DOHH2 (cell line): ENCODE results near the gene TMPRSS4.

Source experiments
- H3F3A ChIP-seq: fragments of 200-600 bp; sonication (generic), shearing (Covaris generic); 2 replicates; pipeline ENCODE4 v1.6.0; 2016; ENCODE audit warnings: antibody characterized with exemption, mild to moderate bottlenecking; ENCODE audit not compliant: control insufficient read depth, insufficient read depth
- H3K27ac ChIP-seq: fragments of 200-600 bp; sonication (generic); 2 replicates; pipeline ENCODE4 v1.5.1; 2014; ENCODE audit warnings: low read depth, mild to moderate bottlenecking, low read length, moderate library complexity
- H3K27me3 ChIP-seq: fragments of 200-600 bp; sonication (generic); 2 replicates; pipeline ENCODE4 v1.6.1; 2014; ENCODE audit warnings: mild to moderate bottlenecking, low read length, mixed read lengths; ENCODE audit not compliant: control insufficient read depth
- H3K36me3 ChIP-seq: fragments of 200-600 bp; sonication (generic); 2 replicates; pipeline ENCODE4 v1.6.1; 2014; ENCODE audit warnings: mild to moderate bottlenecking, low read length, moderate library complexity, mixed read lengths; ENCODE audit not compliant: control insufficient read depth
- H3K4me1 ChIP-seq: fragments of 200-600 bp; sonication (generic); 2 replicates; pipeline ENCODE4 v1.6.1; 2014; ENCODE audit warnings: mild to moderate bottlenecking, low read length, mixed read lengths; ENCODE audit not compliant: control insufficient read depth
- H3K4me2 ChIP-seq: fragments of 200-600 bp; sonication (generic); 2 replicates; pipeline ENCODE4 v1.6.0; 2014; ENCODE audit warnings: mild to moderate bottlenecking, low read length, moderate library complexity
- H3K4me3 ChIP-seq: fragments of 200-600 bp; sonication (generic); 2 replicates; pipeline ENCODE4 v1.5.1; 2014; ENCODE audit warnings: mild to moderate bottlenecking, low read length, mixed read lengths
- H3K79me2 ChIP-seq: fragments of 200-600 bp; sonication (generic); 2 replicates; pipeline ENCODE4 v1.6.1; 2014; ENCODE audit warnings: mild to moderate bottlenecking, low read length, mixed read lengths; ENCODE audit not compliant: control insufficient read depth
- H3K9me2 ChIP-seq: fragments of 200-600 bp; sonication (generic); replicated peaks from 2 replicates; pipeline ENCODE4 v1.6.1; 2014; ENCODE audit warnings: mild to moderate bottlenecking, low read length, mixed read lengths; ENCODE audit not compliant: control insufficient read depth
- H3K9me3 ChIP-seq: fragments of 200-600 bp; sonication (generic); 2 replicates; pipeline ENCODE4 v1.6.1; 2014; ENCODE audit warnings: antibody characterized with exemption, low read length, mixed read lengths; ENCODE audit not compliant: control insufficient read depth, insufficient read depth
- H4K20me1 ChIP-seq: fragments of 200-600 bp; sonication (generic); 2 replicates; pipeline ENCODE4 v1.6.0; 2014; ENCODE audit warnings: low read depth, mild to moderate bottlenecking, antibody characterized with exemption, low read length, moderate library complexity; ENCODE audit not compliant: control insufficient read depth, insufficient read depth
- EZH2phosphoT487 ChIP-seq: fragments of 200-600 bp; sonication (generic); IDR thresholded peaks from 2 replicates; pipeline ENCODE4 v1.6.1; 2017; ENCODE audit warnings: borderline replicate concordance, mild to moderate bottlenecking, antibody characterized with exemption, low read length, moderate library complexity, mixed read lengths
- TF ChIP-seq, protein P1 (sequence below): fragments of 200-600 bp; sonication (generic); IDR thresholded peaks from one replicate; pipeline ENCODE4 v1.5.1; 2014; ENCODE audit warnings: antibody characterized with exemption, mild to moderate bottlenecking, low read depth, low read length; ENCODE audit not compliant: poor library complexity, severe bottlenecking

Gene TMPRSS4

DNA sequence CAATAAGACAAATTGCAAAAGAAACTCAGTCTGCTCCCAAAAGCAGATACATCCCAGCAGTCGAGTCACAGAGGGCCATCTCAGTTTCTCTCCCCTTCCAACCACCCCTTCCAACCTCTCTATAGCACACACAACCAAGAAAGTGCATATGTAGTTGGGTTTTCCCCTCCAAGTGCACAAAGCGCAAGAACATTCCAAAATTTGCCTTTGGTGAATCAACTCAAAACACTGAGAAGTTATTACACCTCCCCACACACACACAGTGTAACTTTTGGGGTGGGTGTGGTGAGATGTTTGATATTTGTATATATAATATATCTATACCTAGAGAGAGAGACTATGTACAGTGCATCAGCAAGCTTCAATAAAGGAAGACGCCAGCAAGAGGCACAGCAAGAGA, 86.0 kb downstream of the TMPRSS4 start:
- peaks cover 61% of the 10 kb centered on the region for H3K27me3 ChIP-seq
- no peak overlapping the region for H3K27ac ChIP-seq
- no peaks in the 10 kb centered on the region for H3F3A ChIP-seq
- no peak overlapping the region for H3K4me3 ChIP-seq
- H3K9me3 ChIP-seq = no peaks in the 10 kb centered on the region
- H3K4me2 ChIP-seq = no peak overlapping the region
- TF ChIP-seq EZH2phosphoT487 = no peak
- TF ChIP-seq, protein P1, sequence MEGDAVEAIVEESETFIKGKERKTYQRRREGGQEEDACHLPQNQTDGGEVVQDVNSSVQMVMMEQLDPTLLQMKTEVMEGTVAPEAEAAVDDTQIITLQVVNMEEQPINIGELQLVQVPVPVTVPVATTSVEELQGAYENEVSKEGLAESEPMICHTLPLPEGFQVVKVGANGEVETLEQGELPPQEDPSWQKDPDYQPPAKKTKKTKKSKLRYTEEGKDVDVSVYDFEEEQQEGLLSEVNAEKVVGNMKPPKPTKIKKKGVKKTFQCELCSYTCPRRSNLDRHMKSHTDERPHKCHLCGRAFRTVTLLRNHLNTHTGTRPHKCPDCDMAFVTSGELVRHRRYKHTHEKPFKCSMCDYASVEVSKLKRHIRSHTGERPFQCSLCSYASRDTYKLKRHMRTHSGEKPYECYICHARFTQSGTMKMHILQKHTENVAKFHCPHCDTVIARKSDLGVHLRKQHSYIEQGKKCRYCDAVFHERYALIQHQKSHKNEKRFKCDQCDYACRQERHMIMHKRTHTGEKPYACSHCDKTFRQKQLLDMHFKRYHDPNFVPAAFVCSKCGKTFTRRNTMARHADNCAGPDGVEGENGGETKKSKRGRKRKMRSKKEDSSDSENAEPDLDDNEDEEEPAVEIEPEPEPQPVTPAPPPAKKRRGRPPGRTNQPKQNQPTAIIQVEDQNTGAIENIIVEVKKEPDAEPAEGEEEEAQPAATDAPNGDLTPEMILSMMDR = no peak
- no peaks in the 10 kb centered on the region for H3K4me1 ChIP-seq
- no peaks in the 10 kb centered on the region for H3K36me3 ChIP-seq
- no peaks in the 10 kb centered on the region for H4K20me1 ChIP-seq
- H3K79me2 ChIP-seq = no peaks in the 10 kb centered on the region
- H3K9me2 ChIP-seq = no peaks in the 10 kb centered on the region

DNA sequence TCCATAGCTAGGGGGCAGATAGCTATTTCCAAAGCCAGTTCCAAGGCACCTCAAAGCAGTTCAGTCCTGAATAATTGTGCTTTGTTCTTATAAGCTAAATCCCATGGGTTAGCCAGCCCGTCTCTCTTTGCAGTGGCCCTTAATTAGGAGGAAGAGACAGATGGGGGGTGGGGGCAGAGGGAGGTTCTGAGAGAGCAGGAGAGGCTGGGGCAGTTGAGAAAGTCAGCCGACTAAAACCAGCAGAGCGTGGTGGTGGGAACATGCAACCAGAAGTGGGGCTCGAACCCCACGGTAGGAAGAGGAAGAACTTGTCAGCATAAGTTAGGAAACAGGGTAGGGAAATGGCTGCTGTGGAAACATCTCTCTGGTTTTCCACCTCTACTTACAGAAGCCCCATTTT, 86.6 kb downstream of the TMPRSS4 start:
- no peak overlapping the region for H3K4me2 ChIP-seq
- H3K4me3 ChIP-seq = no peak overlapping the region
- no peaks in the 10 kb centered on the region for H3K4me1 ChIP-seq
- no peak for TF ChIP-seq EZH2phosphoT487
- TF ChIP-seq, protein P1 = no peak
- no peaks in the 10 kb centered on the region for H3K79me2 ChIP-seq
- H3K9me3 ChIP-seq = no peaks in the 10 kb centered on the region
- peaks cover 54% of the 10 kb centered on the region for H3K27me3 ChIP-seq
- H3K9me2 ChIP-seq = no peaks in the 10 kb centered on the region
- H3K27ac ChIP-seq = no peak overlapping the region
- H4K20me1 ChIP-seq = no peaks in the 10 kb centered on the region
- no peaks in the 10 kb centered on the region for H3K36me3 ChIP-seq
- no peaks in the 10 kb centered on the region for H3F3A ChIP-seq

DNA sequence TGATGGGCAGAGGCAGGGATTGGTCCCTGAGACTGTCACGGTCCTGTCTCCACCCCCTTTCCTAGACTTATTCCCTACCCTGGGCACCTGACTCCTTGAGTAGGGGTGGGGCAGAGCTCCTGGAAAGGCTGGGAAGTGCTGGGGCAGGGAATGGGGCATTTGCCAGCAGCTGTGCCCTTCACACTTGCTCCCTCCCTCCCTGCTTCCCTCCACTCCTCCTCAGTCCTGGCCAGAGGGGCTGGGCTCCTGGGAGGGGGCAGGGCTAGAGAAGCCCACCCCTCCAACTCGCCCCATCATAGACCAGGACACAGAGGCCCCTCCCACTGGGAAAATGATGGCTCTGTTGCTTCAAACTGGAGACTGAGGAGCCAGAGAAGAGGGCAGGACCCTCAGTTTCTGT, 88.0 kb downstream of the TMPRSS4 start:
- Histone ChIP-seq H3F3A (no peaks in the 10 kb centered on the region), H3K9me2 (no peaks in the 10 kb centered on the region), H3K36me3 (no peaks in the 10 kb centered on the region), H3K27ac (no peak overlapping the region), H3K4me3 (no peak overlapping the region), H3K79me2 (no peaks in the 10 kb centered on the region), H4K20me1 (no peaks in the 10 kb centered on the region), H3K27me3 (peaks cover 43% of the 10 kb centered on the region), H3K9me3 (no peaks in the 10 kb centered on the region), H3K4me1 (no peaks in the 10 kb centered on the region), H3K4me2 (no peak overlapping the region)
- TF ChIP-seq, protein P1 = no peak
- no peak for TF ChIP-seq EZH2phosphoT487

DNA sequence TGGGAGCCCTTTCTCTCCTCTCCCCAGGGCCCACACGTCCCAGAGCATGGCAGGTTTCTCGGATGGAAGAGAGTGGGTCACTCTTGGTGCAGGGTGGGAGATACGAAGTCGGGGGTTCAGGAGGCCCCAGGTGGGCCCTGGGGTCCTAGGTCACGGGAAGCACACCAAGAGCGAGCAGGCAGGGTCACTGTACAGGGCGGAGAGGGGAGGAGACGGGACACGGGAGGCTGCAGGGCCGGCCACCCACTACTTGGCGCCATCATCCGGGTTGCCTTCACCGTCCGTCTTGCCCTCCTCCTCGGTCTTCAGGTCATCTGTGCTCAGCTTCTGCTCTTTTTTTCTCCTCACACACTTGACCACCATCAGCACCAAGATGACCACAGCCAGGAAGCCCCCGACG, 89.8 kb downstream of the TMPRSS4 start:
- Histone ChIP-seq H3K27me3 (peaks cover 30% of the 10 kb centered on the region), H3K4me2 (no peak overlapping the region), H3K27ac (no peak overlapping the region), H3K36me3 (no peaks in the 10 kb centered on the region), H3K79me2 (no peaks in the 10 kb centered on the region), H4K20me1 (no peaks in the 10 kb centered on the region), H3K9me3 (no peaks in the 10 kb centered on the region), H3F3A (no peaks in the 10 kb centered on the region), H3K9me2 (no peaks in the 10 kb centered on the region), H3K4me3 (no peak overlapping the region), H3K4me1 (0 out of 2 replicates have a peak, but pooled peaks cover 2% of the 10 kb centered on the region)
- TF ChIP-seq, protein P1 = no peak
- TF ChIP-seq EZH2phosphoT487 = no peak
